GM19035 (cell line): Measurements from ENCODE around the gene SFTA2.
"Not testable (repeated sequence)": the region's sequence is repeated elsewhere in the genome, so short reads cannot be mapped to it uniquely, and the experiment has no call there.

ENCODE experiments used
- ATAC-seq: cut with Tn5 transposase; IDR thresholded peaks from one replicate; pipeline ENCODE4 v1.9.1; 2021; ENCODE audit not compliant: unreplicated experiment

SFTA2 gene

DNA sequence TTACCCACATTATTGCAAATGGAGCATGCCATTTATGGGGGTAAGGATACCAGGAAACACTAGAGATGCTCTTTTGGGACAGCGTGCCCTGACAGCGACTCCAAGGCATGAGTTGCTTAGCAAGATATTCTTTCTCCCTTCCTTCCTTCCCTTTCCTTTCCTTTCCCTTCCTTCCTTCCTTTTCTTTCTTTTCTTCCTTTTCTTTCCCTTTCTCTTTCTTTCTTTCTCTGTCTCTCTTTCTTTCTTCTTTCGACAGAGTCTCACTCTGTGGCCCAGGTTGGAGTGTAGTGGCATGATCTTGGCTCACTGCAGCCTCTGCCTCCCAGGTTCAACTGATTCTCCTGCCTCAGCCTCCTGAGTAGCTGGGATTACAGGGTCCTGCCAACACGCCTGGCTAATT lies 12.1 kb upstream of the SFTA2 start:
- no peak for ATAC-seq

DNA sequence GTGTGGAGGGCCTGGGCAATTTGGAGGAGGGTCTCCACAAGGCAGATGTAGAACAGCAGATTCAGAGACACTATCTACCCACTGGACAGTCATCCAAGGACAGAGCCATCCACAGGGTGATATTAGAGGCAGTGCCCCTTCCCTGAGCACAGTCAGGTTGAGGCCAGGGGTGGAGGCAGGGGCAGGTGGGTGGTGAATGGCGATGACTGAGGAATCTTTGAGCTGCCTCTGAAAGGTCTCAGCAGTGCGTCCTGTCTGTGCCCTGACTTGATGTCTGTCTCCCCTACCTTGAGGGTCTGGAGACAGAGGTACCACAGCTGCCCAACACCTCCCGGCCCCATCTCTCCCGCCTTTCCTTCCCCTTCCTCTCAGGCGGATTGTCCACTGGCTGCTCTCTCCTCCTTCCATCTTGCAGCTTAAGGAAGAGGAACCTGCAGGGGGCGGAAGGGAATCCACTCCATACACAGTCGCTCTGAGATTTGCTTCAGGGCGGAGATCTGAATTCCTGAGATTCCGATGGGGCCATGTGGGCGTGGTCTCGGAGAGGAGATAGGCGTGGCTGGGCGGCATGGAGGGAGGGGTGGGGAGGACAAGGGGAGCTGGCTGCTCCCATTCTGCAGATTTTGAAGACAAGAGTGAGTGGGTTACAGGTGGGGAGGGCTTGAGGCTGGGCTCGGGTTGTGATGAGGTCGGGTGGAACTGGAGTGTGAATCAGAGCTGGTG lies 10.5 kb upstream of the SFTA2 start:
- no peak for ATAC-seq

DNA sequence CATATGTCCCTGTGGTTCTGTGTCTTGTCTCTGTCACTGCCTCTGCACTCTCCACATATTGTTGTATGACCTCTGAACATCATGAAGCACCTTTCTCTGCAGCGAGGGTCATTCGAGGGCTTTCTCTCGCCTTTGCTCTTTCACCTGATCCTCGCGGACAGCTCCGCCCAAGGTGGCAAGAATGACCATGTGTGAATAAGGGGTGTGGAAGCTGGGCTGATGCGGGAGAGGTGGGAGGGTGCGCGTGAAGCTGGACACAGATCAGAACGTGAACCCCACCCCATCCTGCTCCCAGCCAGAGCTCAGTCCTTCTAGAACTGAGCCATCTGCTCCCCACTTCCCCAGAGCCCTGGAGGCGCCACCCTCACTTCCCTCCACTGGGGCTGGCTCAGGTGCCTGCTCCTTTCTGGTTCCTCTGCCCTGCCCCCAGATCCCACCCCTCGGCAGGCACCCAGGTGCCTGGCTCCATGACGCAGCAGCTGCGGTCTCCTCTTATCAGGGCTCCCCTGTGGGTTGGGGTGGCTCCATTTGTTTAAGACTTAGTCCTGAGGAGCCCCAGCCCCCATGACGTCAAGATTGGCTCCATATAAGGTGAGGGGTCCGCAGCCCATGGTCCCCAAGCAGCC lies 8.5 kb upstream of the SFTA2 start, which contains the start of gene MUCL3:
MUCL3 (plus strand) TSS at position 613 of the 626 bp plus-strand sequence. CDS start 27 bp downstream, outside the sequence.
- no peak for ATAC-seq

DNA sequence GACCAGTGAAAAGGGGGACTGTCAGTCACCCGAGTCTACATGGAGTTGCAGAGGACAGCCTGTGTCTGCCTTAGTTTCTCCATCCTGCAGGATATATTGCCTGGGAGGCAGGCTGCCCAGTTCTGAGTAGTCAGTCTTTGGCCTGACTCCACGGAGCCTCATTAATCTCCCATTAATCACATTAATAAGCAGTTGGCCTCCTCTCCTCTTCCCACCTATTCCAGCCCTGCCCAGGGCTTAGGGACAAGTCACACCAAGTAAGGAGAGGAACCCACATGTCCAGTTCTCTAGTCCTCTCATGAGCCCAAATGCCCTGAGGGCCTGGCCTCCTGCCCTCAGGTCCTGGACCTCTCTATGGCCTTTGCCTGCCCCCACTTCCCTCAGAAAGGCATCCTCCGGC lies 7.5 kb upstream of the SFTA2 start:
- no peak for ATAC-seq

DNA sequence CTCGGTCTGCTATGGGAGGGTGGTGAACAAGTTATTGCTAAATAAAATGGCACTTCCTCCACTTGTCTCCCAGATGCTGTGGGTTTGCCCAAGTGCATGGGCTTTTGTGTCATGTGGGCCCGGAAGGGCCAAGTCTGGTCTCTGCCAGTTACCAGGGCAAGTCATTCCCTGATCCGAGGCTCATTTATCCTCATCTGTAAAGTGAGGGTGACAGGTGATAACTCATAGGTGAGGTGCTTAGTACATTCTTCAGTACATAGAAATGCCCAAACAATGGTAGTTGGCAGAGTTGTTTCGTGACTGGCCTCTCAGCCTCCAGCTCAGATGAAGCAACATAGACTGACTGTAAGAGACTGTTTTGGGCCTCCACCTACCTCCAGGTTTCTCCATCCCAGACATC lies 6.8 kb upstream of the SFTA2 start:
- ATAC-seq, result no peak

DNA sequence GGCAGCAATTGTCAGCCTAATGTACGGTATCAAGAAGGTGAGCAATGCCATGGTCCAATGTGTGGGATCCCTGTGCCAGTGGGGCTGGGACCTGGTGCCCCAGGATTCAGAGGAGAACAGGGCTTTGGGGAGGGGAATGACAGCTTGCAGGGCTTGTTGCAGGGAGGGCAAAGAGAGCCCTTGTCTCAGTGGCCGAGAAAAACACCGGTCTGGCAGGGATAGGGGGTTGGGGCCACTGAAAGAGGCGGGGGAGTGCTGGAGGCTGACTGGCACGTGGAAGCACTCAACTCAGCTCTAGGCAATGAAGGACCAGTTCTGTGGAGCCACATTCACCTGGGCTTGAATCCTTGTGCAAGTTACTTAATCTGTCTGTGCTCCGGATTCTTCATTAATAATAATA lies 5.3 kb upstream of the SFTA2 start:
- no peak for ATAC-seq

DNA sequence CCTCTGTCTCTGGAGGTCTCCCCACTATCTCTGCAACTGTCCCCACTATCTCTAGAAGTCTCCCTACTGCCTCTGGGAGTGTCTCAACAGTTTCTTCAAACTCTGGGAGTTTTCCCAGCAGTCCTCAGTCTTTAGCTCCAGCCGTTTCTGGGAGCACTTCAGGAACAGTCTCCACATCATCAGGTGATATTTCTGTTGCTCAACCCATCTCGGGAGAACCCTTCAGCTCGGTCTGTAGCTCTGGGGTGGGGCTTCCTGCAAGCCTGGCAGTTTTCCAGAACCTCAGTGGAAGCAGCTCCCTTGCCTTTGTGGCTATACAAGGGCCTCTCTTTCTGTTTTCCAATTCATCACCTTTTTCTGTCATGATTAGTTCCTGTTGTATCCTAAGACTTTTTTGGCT lies 3.0 kb upstream of the SFTA2 start:
- ATAC-seq, result no peak

DNA sequence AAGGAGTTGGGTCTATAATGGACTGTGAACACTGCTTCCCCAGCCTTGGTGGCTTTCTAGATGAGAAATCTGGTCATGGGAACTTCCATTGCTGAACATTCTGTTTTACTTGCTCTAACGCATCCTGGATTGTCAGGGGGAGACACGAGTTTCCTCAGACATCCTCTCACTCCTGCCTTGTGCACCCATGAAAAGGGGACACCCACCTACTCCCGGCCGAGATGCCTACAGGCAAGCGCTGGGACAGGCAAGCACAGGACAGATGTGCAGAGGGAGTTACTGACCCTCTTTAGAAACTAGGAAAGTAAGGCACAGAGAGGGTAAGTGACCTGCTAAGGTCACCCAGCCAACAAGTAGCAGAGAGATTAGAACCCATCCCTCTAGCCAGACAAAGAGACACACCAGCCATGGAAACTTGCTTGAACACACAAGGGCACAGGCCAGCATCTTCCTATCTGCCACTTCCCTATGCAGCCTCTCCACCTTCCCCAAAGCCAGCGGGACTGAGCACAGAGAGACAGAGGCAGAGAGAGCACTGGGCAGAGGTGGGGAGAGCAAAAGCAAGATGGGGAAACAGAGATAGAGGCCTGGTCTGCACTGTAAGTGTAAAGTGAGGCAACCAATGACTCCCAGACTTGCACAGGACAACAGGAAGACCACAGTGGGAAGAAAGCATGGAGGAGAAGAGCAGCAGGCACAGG lies 845 bp upstream of the SFTA2 start:
- no peak for ATAC-seq

DNA sequence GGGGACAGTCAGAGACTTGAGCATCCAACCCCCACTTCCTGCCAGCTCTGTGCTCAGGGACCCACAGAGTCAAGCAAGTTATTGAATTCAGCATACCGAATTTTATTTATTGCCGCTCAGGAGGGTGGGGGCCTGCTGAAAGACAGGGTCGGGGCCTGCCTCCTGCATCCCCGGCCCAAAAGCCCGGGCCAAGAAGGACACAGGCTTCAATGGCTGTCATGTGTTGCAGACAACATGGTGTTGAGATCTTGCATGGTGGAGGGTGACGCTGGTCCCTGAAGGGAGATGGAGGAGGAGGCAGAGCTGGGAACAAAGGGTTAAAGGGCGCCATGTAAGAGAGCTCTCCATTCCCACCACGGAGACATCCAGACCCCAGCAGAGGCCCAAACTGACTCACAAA lies 698 bp downstream of the SFTA2 start:
- ATAC-seq, result no peak

DNA sequence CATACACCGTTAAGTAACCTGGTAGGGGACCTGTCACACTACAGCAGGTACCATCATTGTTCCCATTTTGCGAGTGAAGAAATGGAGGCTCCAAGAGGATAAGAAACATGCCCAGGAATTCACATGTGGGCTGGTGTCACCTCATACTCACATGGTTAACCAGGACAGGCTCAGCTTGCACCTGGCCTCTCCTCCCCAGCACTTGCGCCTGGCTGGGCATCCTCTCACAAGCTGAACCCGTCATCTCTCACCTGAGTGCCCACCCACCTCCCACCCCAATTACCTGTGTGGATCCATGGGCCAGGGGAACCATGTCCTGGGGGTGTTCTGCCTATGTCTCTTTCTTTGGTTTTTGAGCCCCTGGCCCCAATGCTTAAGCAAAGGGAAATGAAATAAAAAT lies 1.5 kb downstream of the SFTA2 start:
- ATAC-seq, result no peak

DNA sequence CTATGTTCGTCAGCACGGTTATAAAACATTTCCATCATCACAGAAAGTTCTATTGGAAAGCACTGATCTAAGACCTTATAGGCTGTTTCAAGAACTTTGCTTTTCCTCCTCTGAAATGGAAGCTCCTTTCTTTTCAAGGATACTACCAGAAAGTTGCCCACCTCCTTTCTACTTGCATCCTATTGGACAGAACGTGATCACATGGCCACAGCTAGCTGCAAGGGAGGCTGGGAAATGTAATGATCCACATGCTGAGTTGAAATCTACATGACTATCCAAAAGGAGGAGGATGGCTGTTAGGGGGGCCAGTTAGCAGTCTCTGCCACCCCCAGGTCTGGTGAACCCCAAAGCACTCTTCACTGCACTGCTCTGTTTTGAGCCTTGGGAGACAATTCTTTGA lies 3.3 kb downstream of the SFTA2 start:
- no peak for ATAC-seq

DNA sequence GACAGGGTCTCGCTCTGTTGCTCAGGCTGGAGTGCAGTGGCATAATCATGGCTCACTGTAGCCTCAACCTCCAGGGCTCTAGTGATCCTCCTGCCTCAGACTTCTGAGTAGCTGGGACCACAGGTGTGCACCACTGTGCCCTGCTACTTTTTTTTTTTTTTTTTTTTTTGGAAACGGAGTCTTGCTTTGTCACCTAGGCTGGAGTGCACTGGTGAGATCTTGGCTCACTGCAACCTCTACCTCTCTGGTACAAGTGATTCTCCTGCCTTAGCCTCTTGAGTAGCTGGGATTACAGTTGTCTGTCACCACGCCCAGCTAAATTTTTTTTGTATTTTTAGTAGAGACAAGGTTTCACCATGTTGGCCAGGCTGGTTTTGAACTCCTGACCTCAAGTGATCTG lies 4.9 kb downstream of the SFTA2 start:
- ATAC-seq, result not testable (repeated sequence)

DNA sequence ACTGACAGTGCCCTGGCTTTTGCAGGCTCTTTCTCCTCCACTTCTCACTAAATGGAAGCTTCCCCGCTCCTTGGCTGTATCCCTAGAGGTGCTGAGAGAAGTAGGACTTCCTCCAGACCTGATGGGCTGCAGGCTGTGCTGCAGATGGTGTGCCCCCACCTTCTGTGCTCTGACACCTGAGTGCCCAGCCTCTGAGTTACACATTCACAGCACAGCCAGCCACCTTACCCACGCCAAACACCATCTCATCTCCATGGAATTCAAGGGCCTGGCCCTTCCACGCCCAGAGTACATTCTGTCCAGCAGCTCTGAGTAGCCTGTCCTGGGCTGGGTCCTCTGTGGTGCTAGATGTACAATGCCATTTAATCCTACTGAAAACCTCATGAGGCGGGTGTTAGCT lies 5.3 kb downstream of the SFTA2 start:
- no peak for ATAC-seq

DNA sequence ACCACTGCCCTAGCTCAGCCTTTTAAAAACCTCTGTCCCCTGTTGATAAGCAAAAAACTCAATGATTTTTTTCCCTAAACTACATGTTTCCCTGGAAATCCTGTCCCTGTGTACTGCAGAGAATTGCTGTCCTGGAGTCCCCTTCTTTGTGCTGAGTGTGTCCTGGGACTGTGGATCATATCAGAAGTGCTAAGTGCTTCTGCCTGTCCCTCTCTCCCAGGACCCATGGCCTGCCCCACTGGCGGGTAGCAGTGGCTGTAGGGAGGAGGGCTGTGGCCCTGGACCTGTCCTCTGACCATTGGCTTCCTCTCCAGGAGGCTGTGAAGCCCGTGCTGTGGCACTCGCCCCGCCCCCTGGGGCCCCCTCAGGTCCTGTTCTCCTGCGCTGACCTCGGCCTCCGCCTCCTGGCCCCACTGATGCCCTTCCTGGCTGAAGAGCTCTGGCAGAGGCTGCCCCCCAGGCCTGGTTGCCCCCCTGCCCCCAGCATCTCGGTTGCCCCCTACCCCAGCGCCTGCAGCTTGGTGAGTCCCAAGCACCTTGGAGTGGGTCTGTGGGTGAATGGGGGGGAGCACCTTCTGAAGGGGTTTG lies 7.8 kb downstream of the SFTA2 start:
- ATAC-seq, result not testable (repeated sequence)

DNA sequence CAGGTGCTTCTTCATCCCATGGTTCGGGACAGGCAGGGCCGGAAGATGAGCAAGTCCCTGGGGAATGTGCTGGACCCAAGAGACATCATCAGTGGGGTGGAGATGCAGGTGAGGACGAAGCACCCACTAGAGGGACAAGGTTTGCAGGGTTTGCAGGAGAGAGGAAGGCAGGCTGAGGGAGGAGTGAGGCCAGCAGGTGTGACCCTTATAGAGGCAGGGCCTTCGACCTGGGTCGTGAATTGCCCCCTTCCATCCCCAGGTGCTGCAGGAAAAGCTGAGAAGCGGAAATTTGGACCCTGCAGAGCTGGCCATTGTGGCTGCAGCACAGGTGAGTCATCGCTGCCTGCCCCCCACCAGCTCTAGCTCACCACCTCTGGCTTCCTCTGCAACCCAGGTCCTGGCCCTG lies 9.5 kb downstream of the SFTA2 start:
- ATAC-seq, result no peak

DNA sequence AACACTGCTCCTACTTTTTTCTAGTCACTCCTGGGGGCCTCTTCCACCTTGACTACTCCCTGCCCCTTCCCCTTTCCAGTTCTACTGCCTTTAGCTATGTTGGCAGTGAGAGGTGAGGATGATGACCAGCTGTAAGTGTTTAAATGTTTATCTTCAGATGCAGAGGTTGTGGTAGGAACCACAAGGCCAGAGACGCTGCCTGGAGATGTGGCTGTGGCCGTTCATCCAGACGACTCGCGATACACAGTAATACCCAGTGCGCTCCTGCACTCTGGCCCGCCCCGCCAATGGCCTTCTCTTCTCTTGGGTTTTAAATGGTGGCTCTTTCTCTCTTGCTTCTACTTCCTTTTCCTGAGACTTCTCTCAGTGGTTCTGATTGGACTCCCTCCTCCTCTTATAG lies 13.3 kb downstream of the SFTA2 start:
- ATAC-seq, result no peak

DNA sequence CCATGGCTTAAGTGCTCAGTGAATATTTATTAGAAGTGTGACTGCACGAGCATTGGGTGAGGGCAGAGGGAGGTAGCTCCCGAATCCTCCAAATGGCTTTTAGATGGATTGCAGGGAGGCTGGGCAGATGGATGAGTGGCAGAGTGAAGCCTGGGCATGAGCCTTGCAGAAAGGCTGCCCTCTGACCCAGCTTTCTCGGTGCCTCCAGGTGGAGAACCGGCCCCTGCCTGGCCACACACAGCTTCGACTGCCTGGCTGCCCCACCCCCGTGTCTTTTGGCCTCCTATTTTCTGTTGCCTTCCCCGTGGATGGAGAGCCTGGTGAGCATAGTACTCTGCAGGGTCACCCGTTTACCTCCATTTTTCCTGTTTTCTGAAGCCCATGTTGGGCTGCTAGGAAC lies 14.5 kb downstream of the SFTA2 start:
- no peak for ATAC-seq

DNA sequence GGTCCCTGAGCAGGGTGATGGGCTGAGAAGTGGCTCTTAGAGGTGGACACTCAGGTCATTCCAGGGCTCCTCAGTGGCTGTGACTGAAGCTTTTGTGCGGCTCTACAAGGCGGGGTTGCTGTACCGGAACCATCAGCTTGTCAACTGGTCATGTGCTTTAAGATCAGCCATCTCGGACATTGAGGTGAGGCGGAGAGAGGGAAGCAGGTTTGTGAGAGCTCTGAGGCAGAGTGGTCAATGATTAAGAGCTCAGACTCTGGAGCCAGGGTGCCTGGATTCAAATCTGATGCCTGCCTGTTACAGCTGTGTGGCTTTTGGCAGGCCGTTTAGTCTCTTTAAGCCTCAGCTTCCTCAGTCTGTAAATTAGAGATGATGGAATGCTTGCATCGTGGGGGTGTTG lies 14.9 kb downstream of the SFTA2 start:
- ATAC-seq, result no peak

DNA sequence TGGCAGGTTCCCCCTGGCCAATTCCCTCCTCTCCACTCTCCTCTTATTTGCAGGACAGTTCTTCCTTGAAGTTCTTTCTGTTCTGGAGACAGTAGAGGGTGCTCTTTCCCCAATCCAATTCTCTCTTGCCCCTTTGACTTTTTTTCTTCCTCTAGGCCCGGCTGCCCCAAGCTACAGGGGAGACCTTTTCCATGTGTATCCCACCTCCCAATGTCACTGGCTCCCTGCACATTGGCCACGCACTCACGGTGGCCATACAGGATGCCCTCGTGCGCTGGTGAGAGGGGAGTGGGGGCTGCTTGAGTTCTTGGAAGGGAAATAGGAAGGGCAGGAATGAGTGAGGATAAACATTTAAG lies 16.4 kb downstream of the SFTA2 start:
- ATAC-seq, result no peak

DNA sequence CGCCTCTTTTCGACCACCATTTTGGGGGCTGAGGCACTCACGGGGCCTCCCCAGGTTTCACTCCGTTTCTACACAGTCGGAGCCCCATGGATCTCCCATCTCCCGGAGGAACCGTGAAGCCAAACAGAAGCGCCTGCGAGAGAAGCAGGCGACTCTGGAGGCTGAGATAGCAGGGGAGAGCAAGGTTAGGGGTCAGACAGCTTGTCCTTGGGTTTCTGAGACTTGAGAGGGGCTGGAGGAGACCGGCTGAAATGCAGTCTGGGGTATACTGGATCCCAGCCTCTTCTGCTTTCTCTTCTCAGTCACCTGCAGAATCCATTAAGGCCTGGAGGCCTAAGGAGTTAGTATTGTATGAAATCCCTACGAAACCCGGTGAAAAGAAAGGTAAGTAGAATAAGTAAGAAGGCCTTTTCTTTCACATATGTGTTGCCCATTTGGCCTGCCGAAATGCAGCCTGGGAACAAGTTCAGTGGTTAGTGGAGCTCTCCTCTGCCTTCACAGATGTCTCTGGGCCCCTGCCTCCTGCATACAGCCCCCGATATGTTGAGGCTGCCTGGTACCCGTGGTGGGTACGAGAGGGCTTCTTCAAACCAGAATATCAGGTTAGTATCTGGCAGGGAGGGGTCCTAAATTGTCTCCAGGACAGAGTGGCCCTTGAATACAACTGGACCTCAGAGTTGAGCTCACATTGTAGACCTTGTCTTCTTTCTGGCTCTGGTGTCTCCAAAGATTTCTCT lies 16.9 kb downstream of the SFTA2 start:
- ATAC-seq, result no peak
